ENCODE measurements around the gene CENPM. TPM values are rescaled to one million over a fixed set of nuclear protein-coding genes. Genes with fewer than 3 reads are reported as not detected.

CENPM gene
- total and polyA plus RNA-seq, 2 donors: 13.1 to 31.4 TPM

DNA sequence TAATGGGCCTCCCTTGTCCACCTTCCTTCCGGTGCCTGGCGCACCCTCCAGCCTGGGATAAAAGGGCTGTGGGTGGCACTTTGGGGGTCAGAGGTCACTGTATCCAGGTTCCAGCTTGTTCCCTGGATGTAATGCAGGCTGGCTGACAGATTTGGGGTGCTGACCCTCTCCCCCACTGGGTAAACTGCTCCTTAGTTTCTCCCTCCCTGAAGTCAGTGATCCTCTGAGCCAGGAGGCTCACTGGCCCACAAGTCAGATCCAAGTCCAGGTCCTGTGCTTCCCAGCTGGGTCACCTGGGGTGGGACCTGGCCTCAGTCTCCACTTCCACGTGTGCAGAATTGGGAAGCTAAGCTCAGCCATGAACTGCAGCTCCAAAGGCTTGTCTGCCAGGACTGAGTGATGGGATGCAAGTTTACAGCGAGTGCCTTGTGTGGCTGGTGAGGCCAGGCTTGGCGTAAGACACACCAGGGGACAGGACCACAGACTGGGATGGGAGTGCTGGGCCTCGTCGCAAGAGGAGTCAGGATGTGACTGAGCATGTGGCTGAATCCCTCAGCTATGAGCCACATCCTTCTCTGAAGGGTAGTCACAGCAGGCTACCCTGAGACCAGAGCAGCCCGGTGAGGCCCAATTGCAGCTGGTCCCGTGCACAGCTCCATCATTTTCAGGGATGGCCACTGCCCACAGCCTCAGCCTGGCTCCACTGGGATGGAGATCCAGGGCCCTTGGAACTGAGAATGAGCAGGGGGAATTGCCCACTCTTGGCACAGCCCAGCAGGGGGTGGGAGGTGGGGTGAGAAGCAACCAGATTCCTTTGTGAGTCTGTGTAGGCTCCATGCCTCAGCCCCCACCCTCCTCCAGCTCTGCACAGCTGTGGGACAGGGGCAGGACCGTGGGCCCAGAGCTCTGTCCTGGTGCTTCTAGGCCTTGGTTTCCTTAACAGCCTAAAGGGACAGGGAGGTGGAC, 39.2 kb downstream of the CENPM start:
- peaks cover 40 to 52% of the 10 kb centered on the region in 2 donors for H3K27me3 ChIP-seq (ENCODE audit: control insufficient read depth in 2 of 2, insufficient read depth in 1 of 2, low read length in 1 of 2)
- DNase-seq (ENCODE audit: low read depth in 6 of 9, low spot score in 9 of 9): no peak
- no peak overlapping the region for H3K4me3 ChIP-seq (ENCODE audit: low read length in 2 of 2)
- H3K9me3 ChIP-seq (ENCODE audit: control insufficient read depth in 2 of 2, insufficient read depth in 1 of 2, low read length in 1 of 2): no peaks in the 10 kb centered on the region
- WGBS: 94% methylated on average over 10 of the region's 10 CpGs
- no peak overlapping the region for H3K27ac ChIP-seq (ENCODE audit: low read depth in 1 of 2, low read length in 1 of 2)
- peaks cover 0 to 7% of the 10 kb centered on the region in 2 donors for H3K4me1 ChIP-seq (ENCODE audit: control insufficient read depth in 2 of 2, insufficient read depth in 2 of 2, low read length in 2 of 2)
- peaks cover 46% of the 10 kb centered on the region in 2 donors for H3K36me3 ChIP-seq (ENCODE audit: control insufficient read depth in 2 of 2, insufficient read depth in 2 of 2, low read length in 1 of 2)

DNA sequence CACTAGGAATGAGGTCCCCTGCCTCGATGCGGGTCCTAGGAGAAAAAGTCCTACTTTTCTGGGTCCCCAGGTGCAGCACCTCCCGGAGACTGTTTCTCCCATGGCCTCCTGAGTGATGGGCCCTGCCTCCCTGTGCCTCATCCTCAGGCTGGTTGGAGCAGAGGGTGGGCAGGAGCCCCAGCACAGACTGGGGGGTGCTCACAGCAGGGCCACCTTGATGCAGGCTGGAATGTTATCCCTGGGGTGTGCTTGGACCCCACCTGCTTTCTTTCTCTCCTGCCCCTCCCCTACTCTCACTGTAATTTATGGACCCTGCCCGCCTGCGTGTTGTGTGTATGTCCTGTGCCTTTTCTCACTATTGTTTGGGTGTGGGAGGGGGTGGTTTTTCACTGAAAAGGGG, 40.1 kb downstream of the CENPM start:
- Histone ChIP-seq H3K4me1 (ENCODE audit: control insufficient read depth in 2 of 2, insufficient read depth in 2 of 2, low read length in 2 of 2) (peaks cover 0 to 7% of the 10 kb centered on the region in 2 donors), H3K36me3 (ENCODE audit: control insufficient read depth in 2 of 2, insufficient read depth in 2 of 2, low read length in 1 of 2) (peaks cover 54% of the 10 kb centered on the region in 2 donors), H3K27ac (ENCODE audit: low read depth in 1 of 2, low read length in 1 of 2) (no peak overlapping the region), H3K4me3 (ENCODE audit: low read length in 2 of 2) (no peak overlapping the region), H3K27me3 (ENCODE audit: control insufficient read depth in 2 of 2, insufficient read depth in 1 of 2, low read length in 1 of 2) (peaks cover 31 to 43% of the 10 kb centered on the region in 2 donors), H3K9me3 (ENCODE audit: control insufficient read depth in 2 of 2, insufficient read depth in 1 of 2, low read length in 1 of 2) (no peaks in the 10 kb centered on the region)
- WGBS: 95% methylated on average over 5 of the region's 5 CpGs
- DNase-seq (ENCODE audit: low read depth in 6 of 9, low spot score in 9 of 9): no peak

DNA sequence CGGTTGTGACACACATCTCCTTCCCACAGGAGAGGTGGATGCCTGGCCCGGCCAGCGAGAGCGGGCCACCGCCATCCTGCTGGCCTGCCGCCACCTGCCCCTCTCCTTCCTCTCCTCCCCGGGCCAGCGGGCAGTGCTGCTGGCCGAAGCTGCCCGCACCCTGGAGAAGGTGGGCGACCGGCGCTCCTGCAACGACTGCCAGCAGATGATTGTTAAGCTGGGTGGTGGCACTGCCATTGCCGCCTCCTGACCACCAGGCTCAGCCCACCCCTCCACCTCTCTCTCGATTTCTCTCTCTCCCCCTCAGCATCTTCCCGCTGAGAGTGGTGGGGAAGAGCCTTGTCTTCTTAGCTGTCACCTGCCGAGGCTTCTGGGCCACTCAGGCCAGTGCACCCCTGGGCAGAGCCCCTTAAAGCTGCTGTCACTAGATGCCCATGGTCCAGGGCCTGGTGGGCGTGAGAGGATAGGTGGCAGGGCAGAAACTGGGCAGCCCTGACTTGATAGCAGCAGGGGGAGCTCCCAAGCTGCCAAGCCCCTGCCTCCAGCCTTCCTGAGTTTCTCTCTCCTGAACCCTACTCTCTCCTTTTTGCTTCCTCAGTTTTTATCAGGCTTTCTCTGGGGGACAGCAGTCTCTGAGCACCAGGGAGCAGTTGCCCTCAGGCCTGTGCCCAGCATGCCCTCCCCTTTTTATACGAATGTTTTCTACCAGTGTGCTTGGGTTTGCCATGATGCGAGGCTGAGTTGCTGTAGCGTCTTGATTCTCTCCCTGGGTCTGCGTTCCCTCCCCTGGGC, 41.3 kb downstream of the CENPM start:
- H3K36me3 ChIP-seq (ENCODE audit: control insufficient read depth in 2 of 2, insufficient read depth in 2 of 2, low read length in 1 of 2): peaks cover 64 to 66% of the 10 kb centered on the region in 2 donors
- WGBS: 96% methylated on average over 23 of the region's 23 CpGs
- H3K9me3 ChIP-seq (ENCODE audit: control insufficient read depth in 2 of 2, insufficient read depth in 1 of 2, low read length in 1 of 2): no peaks in the 10 kb centered on the region

DNA sequence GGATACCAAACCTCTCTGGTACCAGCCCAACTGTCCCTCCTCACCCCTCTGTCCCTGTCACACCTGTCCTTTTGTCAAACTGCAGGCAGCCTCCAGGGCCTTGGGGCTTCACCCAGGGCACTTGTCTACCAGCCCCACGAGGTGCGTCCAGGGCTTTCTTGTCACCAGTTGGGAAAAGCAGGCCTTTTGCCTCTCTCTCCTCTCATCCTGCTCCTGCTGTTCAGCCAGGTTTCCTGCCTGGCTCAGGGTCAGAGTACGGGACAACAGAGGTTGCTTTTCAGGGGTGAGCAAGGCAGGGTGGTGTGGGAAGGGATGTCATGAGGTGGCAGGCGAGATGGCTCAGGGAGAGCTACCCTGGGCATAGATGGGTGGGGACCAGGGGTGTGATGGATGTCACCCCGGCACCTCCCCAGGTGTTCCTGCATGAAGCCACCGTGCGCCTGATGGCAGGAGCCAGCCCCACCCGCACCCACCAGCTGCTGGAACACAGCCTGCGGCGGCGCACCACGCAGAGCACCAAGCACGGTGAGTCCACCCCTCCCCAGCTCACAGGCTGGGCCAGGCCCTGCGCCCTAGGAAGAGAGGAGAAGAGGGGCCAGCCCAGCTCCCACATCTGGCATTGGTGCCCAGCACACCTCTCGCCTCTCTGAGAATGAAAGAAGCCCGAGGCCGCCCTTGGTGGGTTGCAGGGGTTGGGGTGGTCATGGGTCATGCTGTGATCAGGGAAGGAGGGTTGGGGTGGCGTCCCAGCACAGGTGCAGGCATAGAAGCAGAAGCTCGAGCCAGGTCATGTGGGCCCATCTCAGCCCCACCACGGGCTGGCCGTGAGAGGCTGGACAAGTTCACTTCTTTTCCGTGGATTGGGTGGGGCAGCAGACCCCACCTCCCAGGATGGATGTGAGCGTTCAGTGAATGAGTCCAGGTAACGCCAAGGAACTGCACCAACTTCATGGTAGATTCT, 42.2 kb downstream of the CENPM start:
- Histone ChIP-seq H3K36me3 (ENCODE audit: control insufficient read depth in 2 of 2, insufficient read depth in 2 of 2, low read length in 1 of 2) (peaks cover 72 to 74% of the 10 kb centered on the region in 2 donors), H3K9me3 (ENCODE audit: control insufficient read depth in 2 of 2, insufficient read depth in 1 of 2, low read length in 1 of 2) (no peaks in the 10 kb centered on the region), H3K27ac (ENCODE audit: low read depth in 1 of 2, low read length in 1 of 2) (no peak overlapping the region), H3K4me1 (ENCODE audit: control insufficient read depth in 2 of 2, insufficient read depth in 2 of 2, low read length in 2 of 2) (no peaks in the 10 kb centered on the region), H3K4me3 (ENCODE audit: low read length in 2 of 2) (no peak overlapping the region), H3K27me3 (ENCODE audit: control insufficient read depth in 2 of 2, insufficient read depth in 1 of 2, low read length in 1 of 2) (peaks cover 12 to 22% of the 10 kb centered on the region in 2 donors)
- no peak for DNase-seq (ENCODE audit: low read depth in 6 of 9, low spot score in 9 of 9)
- 96% methylated on average over 24 of the region's 24 CpGs for WGBS

More for the DNA sequence above, 41.3 kb downstream of the CENPM start:
- H3K27me3 ChIP-seq (ENCODE audit: control insufficient read depth in 2 of 2, insufficient read depth in 1 of 2, low read length in 1 of 2): peaks cover 20 to 31% of the 10 kb centered on the region in 2 donors
- DNase-seq (ENCODE audit: low read depth in 6 of 9, low spot score in 9 of 9): no peak
- H3K4me3 ChIP-seq (ENCODE audit: low read length in 2 of 2): no peak overlapping the region
- H3K4me1 ChIP-seq (ENCODE audit: control insufficient read depth in 2 of 2, insufficient read depth in 2 of 2, low read length in 2 of 2): no peaks in the 10 kb centered on the region
- H3K27ac ChIP-seq (ENCODE audit: low read depth in 1 of 2, low read length in 1 of 2): no peak overlapping the region

DNA sequence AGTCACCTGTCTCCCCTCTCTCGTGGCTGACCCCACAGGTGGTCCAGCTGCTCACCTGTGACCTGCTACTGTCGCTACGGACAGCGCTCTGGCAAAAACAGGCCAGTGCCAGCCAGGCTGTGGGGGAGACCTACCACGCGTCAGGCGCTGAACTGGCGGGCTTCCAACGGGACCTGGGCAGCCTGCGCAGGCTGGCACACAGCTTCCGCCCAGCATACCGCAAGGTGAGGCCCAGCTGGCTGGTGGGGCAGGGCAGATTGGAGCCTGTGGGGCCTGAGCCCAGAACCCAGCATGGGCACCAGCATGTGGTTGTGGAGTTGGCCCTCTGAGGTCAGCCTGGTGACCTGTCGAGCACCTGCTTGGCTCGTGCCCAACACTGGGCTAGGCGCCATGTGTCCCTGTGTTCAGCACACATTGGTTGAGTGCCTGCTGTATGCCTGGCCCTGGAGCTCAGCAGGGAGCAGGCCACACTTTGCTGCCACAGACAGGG, 44.0 kb downstream of the CENPM start:
- 97% methylated on average over 15 of the region's 15 CpGs for WGBS
- H3K9me3 ChIP-seq (ENCODE audit: control insufficient read depth in 2 of 2, insufficient read depth in 1 of 2, low read length in 1 of 2): no peaks in the 10 kb centered on the region
- H3K4me1 ChIP-seq (ENCODE audit: control insufficient read depth in 2 of 2, insufficient read depth in 2 of 2, low read length in 2 of 2): no peaks in the 10 kb centered on the region
- no peak for DNase-seq (ENCODE audit: low read depth in 6 of 9, low spot score in 9 of 9)
- H3K27ac ChIP-seq (ENCODE audit: low read depth in 1 of 2, low read length in 1 of 2): no peak overlapping the region
- no peak overlapping the region for H3K4me3 ChIP-seq (ENCODE audit: low read length in 2 of 2)
- H3K27me3 ChIP-seq (ENCODE audit: control insufficient read depth in 2 of 2, insufficient read depth in 1 of 2, low read length in 1 of 2): peaks cover 0 to 5% of the 10 kb centered on the region in 2 donors
- peaks cover 88 to 91% of the 10 kb centered on the region in 2 donors for H3K36me3 ChIP-seq (ENCODE audit: control insufficient read depth in 2 of 2, insufficient read depth in 2 of 2, low read length in 1 of 2)

DNA sequence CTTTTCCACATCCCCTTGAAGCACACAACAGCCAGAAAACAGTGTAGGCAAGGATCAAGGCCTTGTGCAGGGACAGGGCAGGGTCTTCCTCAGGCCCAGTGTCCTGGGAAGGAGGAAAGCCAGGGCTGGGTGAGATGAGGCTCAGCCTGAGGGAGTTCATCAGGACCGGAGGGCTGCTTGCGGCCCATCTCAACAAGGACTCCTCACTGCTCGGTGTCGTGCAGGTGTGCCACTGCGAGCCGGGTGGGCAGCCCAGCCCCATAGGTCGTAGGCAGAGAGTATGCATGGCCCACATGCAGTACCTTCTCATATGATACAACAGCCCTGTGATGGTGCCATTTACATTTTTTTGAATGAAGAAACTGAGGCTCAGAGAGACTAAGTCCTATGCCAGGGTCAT, 44.9 kb downstream of the CENPM start:
- H3K4me1 ChIP-seq (ENCODE audit: control insufficient read depth in 2 of 2, insufficient read depth in 2 of 2, low read length in 2 of 2): no peaks in the 10 kb centered on the region
- no peak overlapping the region for H3K4me3 ChIP-seq (ENCODE audit: low read length in 2 of 2)
- H3K27ac ChIP-seq (ENCODE audit: low read depth in 1 of 2, low read length in 1 of 2): no peak overlapping the region
- H3K27me3 ChIP-seq (ENCODE audit: control insufficient read depth in 2 of 2, insufficient read depth in 1 of 2, low read length in 1 of 2): no peaks in the 10 kb centered on the region
- 92% methylated on average over 7 of the region's 7 CpGs for WGBS
- no peak for DNase-seq (ENCODE audit: low read depth in 6 of 9, low spot score in 9 of 9)
- peaks cover 88 to 91% of the 10 kb centered on the region in 2 donors for H3K36me3 ChIP-seq (ENCODE audit: control insufficient read depth in 2 of 2, insufficient read depth in 2 of 2, low read length in 1 of 2)
- H3K9me3 ChIP-seq (ENCODE audit: control insufficient read depth in 2 of 2, insufficient read depth in 1 of 2, low read length in 1 of 2): no peaks in the 10 kb centered on the region

DNA sequence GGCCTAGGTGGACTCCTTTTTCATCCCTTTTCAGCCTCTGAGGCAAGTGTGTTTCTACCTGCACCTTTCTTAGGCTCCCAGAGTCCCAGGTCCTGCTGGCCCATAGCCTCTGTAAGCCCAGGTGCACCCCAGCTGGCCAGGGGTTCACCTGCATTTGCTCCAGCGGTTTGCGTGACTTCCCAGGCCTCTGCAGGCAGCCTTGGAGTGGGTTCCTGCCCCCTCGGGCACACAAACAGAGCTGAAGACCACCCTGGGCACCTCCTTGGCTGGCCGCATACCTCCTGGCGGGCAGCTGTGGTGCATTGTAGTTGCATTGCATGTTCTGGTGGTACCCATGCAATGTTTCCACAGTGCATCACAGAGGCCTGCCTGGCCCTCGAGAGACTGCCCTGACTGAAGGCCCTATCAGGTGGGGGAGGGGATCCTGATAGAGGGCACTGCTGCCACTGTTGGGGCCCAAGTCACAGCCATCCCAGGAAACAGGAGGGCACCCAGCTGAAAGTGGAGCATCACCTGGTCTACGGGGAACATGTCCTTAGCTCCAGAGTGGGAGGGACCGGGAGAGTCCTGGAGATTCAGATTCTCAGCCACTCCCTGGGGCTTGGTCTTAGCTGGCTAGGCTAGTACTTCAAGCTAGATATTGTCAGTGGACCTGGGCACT, 46.2 kb downstream of the CENPM start:
- Histone ChIP-seq H3K4me3 (ENCODE audit: low read length in 2 of 2) (no peak overlapping the region), H3K9me3 (ENCODE audit: control insufficient read depth in 2 of 2, insufficient read depth in 1 of 2, low read length in 1 of 2) (no peaks in the 10 kb centered on the region), H3K27me3 (ENCODE audit: control insufficient read depth in 2 of 2, insufficient read depth in 1 of 2, low read length in 1 of 2) (no peaks in the 10 kb centered on the region), H3K27ac (ENCODE audit: low read depth in 1 of 2, low read length in 1 of 2) (no peak overlapping the region), H3K4me1 (ENCODE audit: control insufficient read depth in 2 of 2, insufficient read depth in 2 of 2, low read length in 2 of 2) (no peaks in the 10 kb centered on the region), H3K36me3 (ENCODE audit: control insufficient read depth in 2 of 2, insufficient read depth in 2 of 2, low read length in 1 of 2) (peaks cover 79 to 93% of the 10 kb centered on the region in 2 donors)
- 98% methylated on average over 8 of the region's 8 CpGs for WGBS
- DNase-seq (ENCODE audit: low read depth in 6 of 9, low spot score in 9 of 9): no peak
